ENCODE results near the gene SLC6A11.

SLC6A11 gene

DNA sequence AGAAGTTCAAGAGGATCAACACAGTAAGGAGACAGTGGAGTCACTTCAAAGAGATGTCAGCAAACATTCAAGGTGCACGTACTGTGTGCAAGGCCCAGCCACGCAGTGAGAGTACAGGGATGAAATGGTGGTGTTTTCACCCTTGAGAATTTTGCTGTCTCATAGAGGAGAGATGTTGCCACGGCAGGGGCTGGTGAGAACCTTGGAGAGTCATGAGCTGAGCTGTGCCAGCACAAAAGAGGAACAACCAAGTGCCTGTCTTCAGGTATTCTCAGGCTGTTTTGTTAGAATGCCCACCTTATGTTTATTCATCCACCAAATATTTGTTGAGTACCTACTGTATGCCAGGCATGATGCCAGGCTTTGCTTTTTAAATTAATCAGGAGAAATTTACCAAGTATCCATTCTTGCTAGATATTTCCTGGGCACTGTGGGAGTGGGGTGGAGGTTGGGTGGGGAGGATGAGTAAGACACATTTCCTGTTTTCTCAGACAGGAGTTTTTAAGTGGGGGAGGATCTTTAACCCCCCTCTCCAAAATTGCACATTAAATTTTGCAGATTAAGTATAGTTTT lies 72.6 kb downstream of the SLC6A11 start:
- ATAC-seq (no peak), DNase-seq (no peak)

GRCh38 chr3:10889206-10889960 lies 73.4 kb downstream of the SLC6A11 start:
- DNase-seq (no peak), ATAC-seq (no peak)

GRCh38 chr3:10890665-10891064 lies 74.6 kb downstream of the SLC6A11 start:
- DNase-seq (no peak), ATAC-seq (no peak)

GRCh38 chr3:10892622-10893021 lies 76.6 kb downstream of the SLC6A11 start:
- DNase-seq = no peak
- no peak for ATAC-seq

DNA sequence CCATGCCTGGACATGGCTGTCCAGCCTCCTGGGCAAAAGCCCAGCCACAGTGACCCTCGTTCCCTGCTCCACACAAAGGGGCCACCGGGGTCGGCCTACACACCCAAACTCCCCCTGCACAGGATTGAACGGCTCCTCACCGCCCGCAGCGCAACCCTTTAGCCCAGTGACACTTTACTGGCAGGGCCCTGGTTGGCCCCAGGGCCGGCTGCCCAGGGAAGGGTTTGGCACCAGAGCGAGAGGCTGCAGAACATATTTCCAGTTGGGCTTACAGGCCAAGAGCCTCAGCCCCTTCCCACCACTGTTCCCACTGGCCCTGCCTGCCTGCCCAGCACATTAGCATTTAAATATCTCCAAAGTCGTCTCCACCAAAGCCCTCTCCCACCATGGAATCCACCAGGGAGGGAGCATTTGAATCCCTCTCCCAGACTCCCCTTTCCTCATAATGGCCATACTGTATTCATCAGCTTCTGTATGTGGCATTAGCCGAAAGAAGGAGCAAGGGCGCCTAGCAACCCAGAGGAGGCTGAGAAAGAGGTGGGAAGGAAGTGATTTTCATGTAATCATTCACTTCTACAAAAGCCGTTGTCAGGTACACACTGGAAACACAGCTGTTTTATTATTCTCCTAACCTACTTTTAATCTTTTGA lies 85.4 kb downstream of the SLC6A11 start:
- no peak for DNase-seq
- ATAC-seq = no peak

GRCh38 chr3:10907262-10907661 lies 91.2 kb downstream of the SLC6A11 start:
- DNase-seq = no peak
- ATAC-seq = no peak

- ATAC-seq = no peak
These were observed 94.3 kb downstream of the SLC6A11 start for GRCh38 chr3:10910367-10910766.

GRCh38 chr3:10911350-10912002 lies 95.4 kb downstream of the SLC6A11 start:
- DNase-seq (no peak), ATAC-seq (no peak)

More at GRCh38 chr3:10910367-10910766, 94.3 kb downstream of the SLC6A11 start:
- no peak for DNase-seq

DNA sequence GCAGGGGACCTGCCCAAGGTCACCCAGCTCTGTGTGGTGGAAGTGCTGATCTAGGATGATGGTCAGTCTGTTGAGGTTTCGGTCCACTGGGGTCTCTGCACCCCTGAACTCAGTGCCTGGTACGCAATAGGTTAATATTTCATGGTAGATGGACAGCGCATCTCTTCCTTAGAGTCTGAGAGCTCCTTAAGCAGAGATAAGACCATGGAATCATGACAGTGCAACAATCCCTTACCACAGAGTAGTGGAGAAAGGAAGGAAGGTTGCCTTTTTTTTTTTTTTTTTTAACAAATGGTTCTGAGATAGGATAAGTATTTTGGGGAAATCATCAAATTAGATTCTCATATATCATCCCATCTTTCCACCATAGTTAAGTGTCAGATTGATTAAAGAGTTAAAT lies 96.8 kb downstream of the SLC6A11 start:
- ATAC-seq (no peak), DNase-seq (no peak)

- no peak for ATAC-seq
- no peak for DNase-seq
These were observed 99.3 kb downstream of the SLC6A11 start for GRCh38 chr3:10915376-10915775.

DNA sequence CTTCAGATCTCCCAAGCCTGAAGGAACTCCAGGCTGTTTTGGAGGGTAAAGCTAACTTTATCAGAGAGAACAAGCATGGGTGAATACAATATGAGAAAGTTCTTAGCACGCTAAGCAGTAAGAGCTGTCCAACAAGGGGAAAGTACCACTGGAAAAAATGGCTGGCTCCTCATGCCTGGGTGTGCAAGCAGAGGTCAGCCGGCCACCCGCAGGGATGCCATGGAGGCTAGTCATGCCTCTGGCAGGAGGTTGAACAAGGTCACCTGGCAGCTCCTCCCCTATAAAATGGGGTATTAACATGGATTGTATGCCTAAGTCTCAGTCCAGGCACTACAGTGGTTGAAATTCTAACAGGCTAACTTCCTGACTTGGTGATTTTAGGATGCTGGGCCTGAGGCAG lies 101.1 kb downstream of the SLC6A11 start:
- ATAC-seq = no peak
- no peak for DNase-seq

DNA sequence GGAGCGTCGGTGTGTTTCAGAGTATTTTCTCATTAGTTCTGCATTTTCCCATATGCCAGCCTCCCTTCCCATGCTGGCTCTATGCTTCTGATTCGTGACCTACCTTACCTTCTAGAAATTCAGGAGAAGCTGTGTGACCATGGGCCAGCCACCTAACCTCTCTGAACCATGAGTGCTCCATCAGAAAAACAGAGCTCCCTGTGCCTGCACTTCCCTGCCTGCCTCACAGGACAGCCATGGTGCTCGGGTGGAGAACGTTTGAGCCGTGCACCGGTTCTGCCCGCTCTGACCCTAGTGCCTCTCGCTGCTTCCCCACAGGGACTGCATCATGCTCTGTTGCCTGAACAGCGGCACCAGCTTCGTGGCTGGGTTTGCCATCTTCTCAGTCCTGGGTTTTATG lies 102.0 kb downstream of the SLC6A11 start:
- DNase-seq (no peak), ATAC-seq (no peak)

- DNase-seq (no peak), ATAC-seq (no peak)
These were observed 103.6 kb downstream of the SLC6A11 start for GRCh38 chr3:10919636-10920035.

GRCh38 chr3:10925436-10926255 lies 109.6 kb downstream of the SLC6A11 start:
- ATAC-seq (no peak), DNase-seq (no peak)

DNA sequence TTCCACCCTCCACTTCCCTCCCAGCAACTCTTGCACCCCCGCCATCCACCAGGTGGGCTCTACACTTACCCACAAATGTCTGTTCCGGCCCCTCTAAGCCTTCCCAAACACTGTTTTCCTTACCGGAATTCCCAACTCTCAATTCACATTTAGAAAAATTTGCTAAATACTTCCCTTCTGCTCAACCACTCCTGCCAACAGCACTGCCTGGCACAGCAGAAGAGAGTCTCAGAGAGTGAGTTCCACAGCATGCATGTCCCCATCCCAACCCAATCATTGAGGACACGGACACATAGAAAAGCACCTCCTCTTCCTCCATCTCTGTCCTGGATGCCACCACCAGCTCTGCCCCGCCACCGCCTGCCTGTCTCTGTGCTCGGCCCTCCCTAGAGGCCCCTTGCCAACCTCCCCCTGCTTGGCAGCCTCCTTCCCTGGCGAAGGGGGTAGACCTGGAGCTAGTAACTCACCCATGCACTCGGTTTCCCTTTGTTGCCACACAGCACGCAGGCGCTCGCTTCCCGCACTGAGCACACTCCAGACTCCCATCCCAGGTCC lies 110.3 kb downstream of the SLC6A11 start:
- no peak for DNase-seq
- ATAC-seq = no peak

GRCh38 chr3:10926811-10927521 lies 110.9 kb downstream of the SLC6A11 start:
- DNase-seq (no peak), ATAC-seq (peak; percentile 43)

DNA sequence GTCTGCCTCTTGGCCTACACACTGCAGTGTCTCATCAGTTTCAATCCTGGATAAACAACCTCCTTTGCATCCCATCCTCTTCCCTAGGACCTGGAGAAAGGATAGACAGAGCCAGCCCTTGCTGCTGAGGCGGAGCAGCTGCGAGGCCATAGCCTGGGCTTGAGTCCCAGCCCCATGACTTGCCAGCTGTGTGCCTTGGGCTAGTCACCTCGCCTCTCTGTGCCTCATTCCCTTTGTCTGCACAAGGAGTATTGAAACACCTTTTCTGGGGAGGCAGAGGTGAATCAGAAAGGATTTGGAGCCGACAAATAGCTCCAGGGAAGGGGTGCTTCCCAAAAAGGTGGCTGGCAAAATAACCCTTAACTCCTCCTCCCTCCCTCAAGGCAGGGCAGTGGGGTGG lies 111.5 kb downstream of the SLC6A11 start:
- DNase-seq = no peak
- ATAC-seq = no peak

GRCh38 chr3:10928407-10928960 lies 112.5 kb downstream of the SLC6A11 start:
- ATAC-seq (no peak), DNase-seq (no peak)

DNA sequence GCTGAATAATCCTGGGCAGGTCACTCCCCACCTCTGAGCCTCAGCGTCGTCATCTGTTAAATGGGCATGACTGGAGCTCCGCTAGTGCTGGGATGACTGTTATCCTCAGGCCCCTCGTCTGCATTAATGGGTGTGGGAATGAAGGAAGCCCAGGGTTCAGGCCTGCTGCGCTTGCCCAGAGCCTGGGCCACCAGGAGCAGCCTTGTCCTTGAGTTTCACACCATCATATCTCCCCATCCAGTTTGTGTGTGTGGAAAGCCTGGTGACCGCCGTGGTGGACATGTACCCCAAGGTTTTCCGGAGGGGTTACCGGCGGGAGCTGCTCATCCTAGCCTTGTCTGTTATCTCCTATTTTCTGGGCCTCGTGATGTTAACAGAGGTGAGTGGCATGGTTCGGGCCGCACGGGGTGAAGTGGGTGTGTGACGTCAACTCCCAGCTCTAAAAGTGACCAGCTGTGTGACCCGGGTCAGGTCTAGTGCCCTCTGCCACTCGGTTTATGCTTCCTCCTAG lies 113.0 kb downstream of the SLC6A11 start:
- no peak for DNase-seq
- no peak for ATAC-seq

DNA sequence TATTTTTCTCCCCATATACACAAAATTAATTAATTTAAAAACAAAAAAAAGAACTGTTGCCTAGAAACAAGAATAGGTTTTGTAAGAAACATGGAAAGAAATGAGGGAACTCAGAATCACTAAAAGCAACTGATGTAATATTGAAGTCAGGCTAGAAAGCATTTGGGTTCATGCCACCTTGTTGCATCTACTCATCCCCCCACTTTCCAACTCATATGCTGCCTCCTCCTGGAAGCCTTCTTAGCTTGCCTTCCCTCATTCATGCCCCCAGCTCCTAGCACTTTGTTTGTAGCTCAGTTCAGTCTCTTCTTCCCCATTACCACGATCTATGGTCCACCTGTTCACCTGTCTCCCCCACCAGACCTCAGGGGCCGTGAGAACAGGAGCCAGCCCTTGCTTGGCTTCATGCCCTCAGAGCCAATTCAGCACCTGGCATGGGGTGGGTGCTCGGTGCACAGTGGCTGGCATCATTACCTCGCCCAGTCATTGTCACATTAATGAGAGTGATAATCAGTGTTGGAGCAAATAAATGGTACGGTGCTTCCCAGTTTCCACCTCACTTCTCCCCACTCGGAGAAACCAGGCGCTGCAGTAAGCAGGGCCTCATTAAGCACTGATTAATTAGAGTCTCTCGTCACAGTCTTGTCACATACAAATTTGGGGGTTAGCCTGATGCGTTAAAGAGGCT lies 114.1 kb downstream of the SLC6A11 start:
- ATAC-seq = no peak
- DNase-seq = no peak

All from stimulated activated naive CD8-positive, alpha-beta T cell treated with anti-CD3 and anti-CD28 coated beads, Interleukin-15, Interleukin-2, amounts not matched to agents 100 U/mL and 50 U/mL, for 24 hours (primary cell).